ENCODE measurements around the gene GABRB2.

Gene GABRB2

GRCh38 chr5:161369022-161369421 is 177.5 kb downstream of the GABRB2 start:
- TF ChIP-seq MAX (IDR thresholded peaks at IDR 0.05) (no peak), EP300 (IDR thresholded peaks at IDR 0.05; ENCODE audit: borderline replicate concordance) (no peak), CEBPB (IDR thresholded peaks at IDR 0.05) (no peak), TAF1 (IDR thresholded peaks at IDR 0.05; ENCODE audit: low read depth) (no peak), CREB1 (IDR thresholded peaks at IDR 0.05; ENCODE audit: low read depth) (no peak), RAD21 (IDR thresholded peaks at IDR 0.05; ENCODE audit: low read depth) (no peak), USF1 (IDR thresholded peaks at IDR 0.05) (no peak), EGR1 (IDR thresholded peaks at IDR 0.05) (no peak), NFIC (IDR thresholded peaks at IDR 0.05) (no peak), TEAD4 (IDR thresholded peaks at IDR 0.05) (no peak), TCF12 (IDR thresholded peaks at IDR 0.05; ENCODE audit: low read depth) (no peak), YY1 (IDR thresholded peaks at IDR 0.05; ENCODE audit: low read depth) (no peak), FOXM1 (IDR thresholded peaks at IDR 0.05; ENCODE audit: borderline replicate concordance, low read depth) (no peak), ZBTB7A (IDR thresholded peaks at IDR 0.05; ENCODE audit: low read depth) (no peak)
- TF ChIP-seq, protein P1, sequence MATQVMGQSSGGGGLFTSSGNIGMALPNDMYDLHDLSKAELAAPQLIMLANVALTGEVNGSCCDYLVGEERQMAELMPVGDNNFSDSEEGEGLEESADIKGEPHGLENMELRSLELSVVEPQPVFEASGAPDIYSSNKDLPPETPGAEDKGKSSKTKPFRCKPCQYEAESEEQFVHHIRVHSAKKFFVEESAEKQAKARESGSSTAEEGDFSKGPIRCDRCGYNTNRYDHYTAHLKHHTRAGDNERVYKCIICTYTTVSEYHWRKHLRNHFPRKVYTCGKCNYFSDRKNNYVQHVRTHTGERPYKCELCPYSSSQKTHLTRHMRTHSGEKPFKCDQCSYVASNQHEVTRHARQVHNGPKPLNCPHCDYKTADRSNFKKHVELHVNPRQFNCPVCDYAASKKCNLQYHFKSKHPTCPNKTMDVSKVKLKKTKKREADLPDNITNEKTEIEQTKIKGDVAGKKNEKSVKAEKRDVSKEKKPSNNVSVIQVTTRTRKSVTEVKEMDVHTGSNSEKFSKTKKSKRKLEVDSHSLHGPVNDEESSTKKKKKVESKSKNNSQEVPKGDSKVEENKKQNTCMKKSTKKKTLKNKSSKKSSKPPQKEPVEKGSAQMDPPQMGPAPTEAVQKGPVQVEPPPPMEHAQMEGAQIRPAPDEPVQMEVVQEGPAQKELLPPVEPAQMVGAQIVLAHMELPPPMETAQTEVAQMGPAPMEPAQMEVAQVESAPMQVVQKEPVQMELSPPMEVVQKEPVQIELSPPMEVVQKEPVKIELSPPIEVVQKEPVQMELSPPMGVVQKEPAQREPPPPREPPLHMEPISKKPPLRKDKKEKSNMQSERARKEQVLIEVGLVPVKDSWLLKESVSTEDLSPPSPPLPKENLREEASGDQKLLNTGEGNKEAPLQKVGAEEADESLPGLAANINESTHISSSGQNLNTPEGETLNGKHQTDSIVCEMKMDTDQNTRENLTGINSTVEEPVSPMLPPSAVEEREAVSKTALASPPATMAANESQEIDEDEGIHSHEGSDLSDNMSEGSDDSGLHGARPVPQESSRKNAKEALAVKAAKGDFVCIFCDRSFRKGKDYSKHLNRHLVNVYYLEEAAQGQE (IDR thresholded peaks at IDR 0.05; ENCODE audit: low read depth), result no peak

GRCh38 chr5:161358446-161358845 is 188.1 kb downstream of the GABRB2 start:
- no peak for TF ChIP-seq TEAD4 (IDR thresholded peaks at IDR 0.05)
- TF ChIP-seq TCF12 (IDR thresholded peaks at IDR 0.05; ENCODE audit: low read depth), result no peak
- TF ChIP-seq CEBPB (IDR thresholded peaks at IDR 0.05), result no peak
- TF ChIP-seq, protein P1 (IDR thresholded peaks at IDR 0.05; ENCODE audit: low read depth), result no peak
- no peak for TF ChIP-seq EP300 (IDR thresholded peaks at IDR 0.05; ENCODE audit: borderline replicate concordance)
- TF ChIP-seq RAD21 (IDR thresholded peaks at IDR 0.05; ENCODE audit: low read depth), result no peak
- no peak for TF ChIP-seq YY1 (IDR thresholded peaks at IDR 0.05; ENCODE audit: low read depth)
- no peak for TF ChIP-seq FOXM1 (IDR thresholded peaks at IDR 0.05; ENCODE audit: borderline replicate concordance, low read depth)
- TF ChIP-seq TAF1 (IDR thresholded peaks at IDR 0.05; ENCODE audit: low read depth), result no peak
- no peak for TF ChIP-seq MAX (IDR thresholded peaks at IDR 0.05)
- no peak for TF ChIP-seq ZBTB7A (IDR thresholded peaks at IDR 0.05; ENCODE audit: low read depth)
- no peak for TF ChIP-seq CREB1 (IDR thresholded peaks at IDR 0.05; ENCODE audit: low read depth)
- no peak for TF ChIP-seq USF1 (IDR thresholded peaks at IDR 0.05)
- TF ChIP-seq EGR1 (IDR thresholded peaks at IDR 0.05), result no peak
- no peak for TF ChIP-seq NFIC (IDR thresholded peaks at IDR 0.05)

DNA sequence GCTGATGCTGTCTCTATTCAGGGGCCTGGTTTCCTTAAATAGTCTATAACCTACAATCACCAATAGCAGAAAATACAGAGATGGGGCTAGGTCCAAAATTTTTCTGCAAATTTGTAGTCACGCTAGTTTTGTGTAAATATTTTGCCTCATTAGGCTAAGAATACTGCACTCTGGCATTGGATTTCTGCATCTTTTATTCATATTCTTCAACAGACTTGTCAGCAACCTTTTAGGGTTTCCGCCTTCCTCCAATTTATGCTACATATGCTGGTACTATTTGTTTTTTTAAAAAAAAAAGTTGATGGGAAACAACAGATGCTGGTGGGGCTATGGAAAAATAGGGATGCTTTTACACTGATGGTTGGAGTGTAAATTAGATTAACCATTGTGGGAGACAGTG is 202.3 kb downstream of the GABRB2 start:
- no peak for TF ChIP-seq RAD21 (IDR thresholded peaks at IDR 0.05; ENCODE audit: low read depth)
- no peak for TF ChIP-seq USF1 (IDR thresholded peaks at IDR 0.05)
- TF ChIP-seq FOXM1 (IDR thresholded peaks at IDR 0.05; ENCODE audit: borderline replicate concordance, low read depth), result no peak
- TF ChIP-seq MAX (IDR thresholded peaks at IDR 0.05), result no peak
- no peak for TF ChIP-seq EGR1 (IDR thresholded peaks at IDR 0.05)
- TF ChIP-seq CREB1 (IDR thresholded peaks at IDR 0.05; ENCODE audit: low read depth), result no peak
- TF ChIP-seq, protein P1 (IDR thresholded peaks at IDR 0.05; ENCODE audit: low read depth), result no peak
- no peak for TF ChIP-seq ZBTB7A (IDR thresholded peaks at IDR 0.05; ENCODE audit: low read depth)
- TF ChIP-seq TEAD4 (IDR thresholded peaks at IDR 0.05), result no peak
- TF ChIP-seq CEBPB (IDR thresholded peaks at IDR 0.05), result no peak
- no peak for TF ChIP-seq EP300 (IDR thresholded peaks at IDR 0.05; ENCODE audit: borderline replicate concordance)
- TF ChIP-seq TAF1 (IDR thresholded peaks at IDR 0.05; ENCODE audit: low read depth), result no peak
- no peak for TF ChIP-seq TCF12 (IDR thresholded peaks at IDR 0.05; ENCODE audit: low read depth)
- TF ChIP-seq NFIC (IDR thresholded peaks at IDR 0.05), result no peak
- TF ChIP-seq YY1 (IDR thresholded peaks at IDR 0.05; ENCODE audit: low read depth), result no peak
